Loucy (cell line): ENCODE results near the gene ZSWIM7.

Source experiments
- CTCF ChIP-seq: fragments of 200-600 bp; sonication (generic); conservative IDR thresholded peaks from 2 replicates; pipeline ENCODE4 v1.5.1; 2014; ENCODE audit warnings: mild to moderate bottlenecking, antibody characterized with exemption, low read length
- EZH2phosphoT487 ChIP-seq: fragments of 200-600 bp; IDR thresholded peaks from 2 replicates; pipeline ENCODE4 v1.6.1; 2018; ENCODE audit warnings: antibody characterized with exemption, mild to moderate bottlenecking, moderate library complexity, borderline replicate concordance

GRCh38 chr17:15977894-15978293, 21.6 kb downstream of the ZSWIM7 start:
- TF ChIP-seq CTCF (no peak), EZH2phosphoT487 (no peak)
